Measurements from ENCODE around the gene OR2J1.

OR2J1 gene

DNA sequence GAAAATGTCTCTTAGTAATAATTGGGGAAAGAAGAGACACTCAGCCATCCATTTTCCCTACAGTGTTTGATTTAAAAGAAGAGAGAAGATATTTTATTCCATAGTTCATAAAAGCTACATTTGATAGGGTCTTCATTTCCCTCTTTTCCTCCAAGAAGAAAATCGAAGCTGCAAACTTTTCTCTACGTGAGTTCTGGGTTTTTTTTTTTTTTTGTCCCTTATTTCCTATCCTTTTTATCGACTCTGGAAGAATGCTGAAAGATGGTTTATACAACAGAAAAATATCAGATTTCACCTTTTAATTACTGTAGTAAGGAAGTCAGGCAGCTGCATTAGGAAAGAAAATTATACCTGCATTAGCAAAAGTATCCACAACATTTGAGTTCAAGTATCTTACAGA lies at the start of gene OR2J1:
Gene OR2J1, plus strand, starts transcription at position 301 of the 400 bp plus-strand sequence. CDS start 1,453 bp downstream, outside the sequence.
- in situ Hi-C loops (cut with HindIII; ENCODE audit: low sequenced_read_pairs), result no loop called here
- no peak for DNase-seq (ENCODE audit: low read depth, low spot score)
- TF ChIP-seq, protein P1, sequence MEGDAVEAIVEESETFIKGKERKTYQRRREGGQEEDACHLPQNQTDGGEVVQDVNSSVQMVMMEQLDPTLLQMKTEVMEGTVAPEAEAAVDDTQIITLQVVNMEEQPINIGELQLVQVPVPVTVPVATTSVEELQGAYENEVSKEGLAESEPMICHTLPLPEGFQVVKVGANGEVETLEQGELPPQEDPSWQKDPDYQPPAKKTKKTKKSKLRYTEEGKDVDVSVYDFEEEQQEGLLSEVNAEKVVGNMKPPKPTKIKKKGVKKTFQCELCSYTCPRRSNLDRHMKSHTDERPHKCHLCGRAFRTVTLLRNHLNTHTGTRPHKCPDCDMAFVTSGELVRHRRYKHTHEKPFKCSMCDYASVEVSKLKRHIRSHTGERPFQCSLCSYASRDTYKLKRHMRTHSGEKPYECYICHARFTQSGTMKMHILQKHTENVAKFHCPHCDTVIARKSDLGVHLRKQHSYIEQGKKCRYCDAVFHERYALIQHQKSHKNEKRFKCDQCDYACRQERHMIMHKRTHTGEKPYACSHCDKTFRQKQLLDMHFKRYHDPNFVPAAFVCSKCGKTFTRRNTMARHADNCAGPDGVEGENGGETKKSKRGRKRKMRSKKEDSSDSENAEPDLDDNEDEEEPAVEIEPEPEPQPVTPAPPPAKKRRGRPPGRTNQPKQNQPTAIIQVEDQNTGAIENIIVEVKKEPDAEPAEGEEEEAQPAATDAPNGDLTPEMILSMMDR (IDR thresholded peaks at IDR 0.05; ENCODE audit: low read depth, low read length), result no peak
- H3K4me3 ChIP-seq (ENCODE audit: low read depth, low read length), result no peak within 1 kb of the TSS

DNA sequence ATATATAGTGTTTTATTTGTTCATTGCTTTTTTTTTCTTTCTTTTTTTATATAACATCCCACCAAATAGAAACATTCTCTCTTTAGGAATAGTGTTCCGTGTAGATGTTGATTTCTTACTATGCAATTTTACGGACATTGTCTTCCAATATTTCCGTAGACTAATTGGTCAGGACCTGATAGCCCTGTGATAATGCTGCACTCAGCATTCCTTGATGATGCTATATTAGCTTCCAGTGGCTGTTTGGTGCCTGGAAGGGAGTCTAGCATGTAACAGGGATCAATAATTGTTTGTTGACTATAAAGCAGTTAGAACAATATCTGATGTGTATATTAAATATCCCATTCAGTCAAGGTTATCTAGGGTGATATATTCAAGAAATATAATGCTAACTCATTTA lies 47.6 kb upstream of the OR2J1 start:
- in situ Hi-C loops (cut with HindIII; ENCODE audit: low sequenced_read_pairs), result no loop called here
- no peak for DNase-seq (ENCODE audit: low read depth, low spot score)
- TF ChIP-seq, protein P1 (IDR thresholded peaks at IDR 0.05; ENCODE audit: low read depth, low read length), result no peak
- no peak overlapping the region for H3K4me3 ChIP-seq (ENCODE audit: low read depth, low read length)

DNA sequence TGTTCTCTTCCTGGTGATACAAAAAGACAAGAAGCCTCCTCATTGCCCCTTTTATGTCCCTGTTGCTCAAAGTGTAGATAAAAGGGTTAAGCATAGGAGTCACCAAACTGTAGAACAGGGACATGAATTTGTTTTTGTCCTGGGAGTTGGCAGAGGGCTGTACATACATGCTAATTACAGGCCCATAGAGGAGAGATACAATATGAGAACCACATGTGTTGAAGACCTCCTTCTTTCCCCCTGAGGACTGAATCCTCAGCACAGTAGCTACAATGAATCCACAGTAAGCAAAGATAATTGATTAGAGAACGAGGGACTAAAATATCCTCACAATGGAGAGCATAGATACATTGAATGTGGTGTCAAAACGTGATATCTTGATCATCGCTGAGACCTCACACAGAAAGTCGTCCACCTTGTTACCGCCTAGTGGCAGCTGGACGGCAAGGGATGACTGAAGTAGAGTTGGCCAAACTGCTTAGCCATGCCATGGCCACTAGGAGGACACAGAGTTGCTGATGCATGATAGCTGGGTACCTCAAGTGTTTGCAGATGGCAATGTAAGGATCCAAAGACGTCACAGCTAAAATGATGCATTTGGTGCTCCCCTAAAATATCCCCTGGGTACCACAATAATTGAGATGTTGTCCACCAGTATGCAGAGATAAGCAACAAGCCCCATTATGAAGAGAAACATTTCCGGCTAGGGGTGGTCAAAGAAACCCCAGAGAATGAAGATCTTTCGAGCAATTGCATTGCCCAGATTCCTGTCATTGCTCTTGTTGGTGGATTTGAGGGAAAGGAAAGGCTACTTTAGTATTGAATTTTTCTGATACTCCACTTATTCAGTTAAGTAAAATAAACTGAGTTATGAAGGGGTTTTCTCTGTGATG lies 27.2 kb upstream of the OR2J1 start:
- in situ Hi-C loops (cut with HindIII; ENCODE audit: low sequenced_read_pairs), result no loop called here
- peak; percentile 1 for DNase-seq (ENCODE audit: low read depth, low spot score)
- no peak overlapping the region for H3K4me3 ChIP-seq (ENCODE audit: low read depth, low read length)
- TF ChIP-seq, protein P1 (IDR thresholded peaks at IDR 0.05; ENCODE audit: low read depth, low read length), result peak; percentile 54

DNA sequence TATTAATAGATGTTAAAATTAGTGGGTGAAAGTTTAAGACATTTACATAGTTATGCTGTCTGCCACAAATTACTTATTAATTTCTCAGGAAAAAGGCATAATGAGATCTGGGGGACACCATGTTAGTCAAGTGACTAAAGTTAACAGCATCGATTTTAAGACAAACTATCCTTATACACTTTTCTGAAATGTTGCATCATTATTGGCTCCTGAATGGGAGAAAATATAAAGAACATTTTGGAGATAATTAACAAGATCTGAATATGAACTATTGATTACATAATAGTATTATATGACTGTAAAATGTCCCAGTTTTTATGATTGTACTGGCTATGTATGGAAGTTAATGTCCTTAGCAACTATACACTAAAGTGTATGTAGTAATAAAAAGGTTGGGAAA lies 20.1 kb upstream of the OR2J1 start:
- TF ChIP-seq, protein P1 (IDR thresholded peaks at IDR 0.05; ENCODE audit: low read depth, low read length), result no peak
- no peak for DNase-seq (ENCODE audit: low read depth, low spot score)
- H3K4me3 ChIP-seq (ENCODE audit: low read depth, low read length), result no peak overlapping the region
- in situ Hi-C loops (cut with HindIII; ENCODE audit: low sequenced_read_pairs), result no loop called here

DNA sequence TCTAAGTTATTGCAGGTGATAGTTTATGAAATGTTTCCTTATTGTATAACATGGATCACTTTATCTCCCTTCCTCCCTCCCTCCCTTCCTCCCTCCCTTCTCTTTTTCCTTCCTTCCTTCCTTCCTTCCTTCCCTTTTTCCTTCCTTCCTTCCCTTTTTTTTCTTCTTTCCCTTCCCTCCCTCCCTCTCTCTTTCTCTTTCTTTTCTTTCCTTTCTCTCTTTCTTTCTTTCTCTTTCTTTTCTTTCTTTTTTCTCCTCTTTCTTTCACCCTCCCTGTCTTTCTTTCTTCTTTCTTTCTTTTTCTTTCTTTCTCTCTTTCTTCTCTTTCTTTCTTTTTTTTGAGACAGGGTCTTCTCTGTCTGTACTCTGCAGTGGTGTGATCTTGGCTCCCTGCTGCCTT lies 18.0 kb upstream of the OR2J1 start:
- no peak overlapping the region for H3K4me3 ChIP-seq (ENCODE audit: low read depth, low read length)
- no peak for DNase-seq (ENCODE audit: low read depth, low spot score)
- in situ Hi-C loops (cut with HindIII; ENCODE audit: low sequenced_read_pairs), result no loop called here

DNA sequence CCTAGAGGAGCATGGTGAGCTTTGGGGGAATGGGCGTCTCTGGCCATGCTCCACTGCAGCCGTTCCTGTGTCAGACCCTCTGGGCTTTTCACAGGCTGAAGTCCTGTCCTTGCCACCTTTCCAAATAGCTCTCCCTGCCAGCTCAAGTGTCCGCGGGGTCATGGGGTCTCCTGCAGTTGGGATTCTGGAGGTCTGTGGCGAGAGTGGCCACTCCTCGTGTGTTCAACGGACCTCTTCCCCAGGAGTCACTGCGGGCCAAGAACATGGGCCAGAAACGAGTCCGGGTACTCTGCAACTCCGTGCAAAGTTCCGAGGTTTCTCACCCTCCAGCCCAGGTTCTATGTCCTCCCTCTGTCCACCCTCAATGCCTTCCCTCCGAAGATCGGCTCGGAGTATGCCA lies 16.8 kb upstream of the OR2J1 start:
- no peak overlapping the region for H3K4me3 ChIP-seq (ENCODE audit: low read depth, low read length)
- in situ Hi-C loops (cut with HindIII; ENCODE audit: low sequenced_read_pairs), result no loop called here
- no peak for DNase-seq (ENCODE audit: low read depth, low spot score)
- TF ChIP-seq, protein P1 (IDR thresholded peaks at IDR 0.05; ENCODE audit: low read depth, low read length), result no peak

More for the DNA sequence above, 18.0 kb upstream of the OR2J1 start:
- TF ChIP-seq, protein P1 (IDR thresholded peaks at IDR 0.05; ENCODE audit: low read depth, low read length), result no peak

Data from astrocyte of the spinal cord (primary cell).